Measurements from ENCODE around the gene AGPAT4.
"Not testable (repeated sequence)": the region's sequence is repeated elsewhere in the genome, so short reads cannot be mapped to it uniquely, and the experiment has no call there.

The AGPAT4 gene

GRCh38 chr6:161192636-161193411 lies 81.0 kb downstream of the AGPAT4 start:
- Mint-ChIP-seq H3K4me3 (no peak overlapping the region), H3K36me3 (no peaks in the 10 kb centered on the region), H3K9me3 (peaks cover 6% of the 10 kb centered on the region), H3K27ac (no peak overlapping the region), H3K4me1 (peaks cover 11% of the 10 kb centered on the region)
- ATAC-seq: no peak
- DNase-seq (ENCODE audit: low spot score in 2 of 2): no peak

- H3K27ac Mint-ChIP-seq: no peak overlapping the region
- no peaks in the 10 kb centered on the region for H3K36me3 Mint-ChIP-seq
- ATAC-seq (no peak), DNase-seq (ENCODE audit: low spot score in 2 of 2) (no peak)
- peaks cover 19% of the 10 kb centered on the region for H3K4me1 Mint-ChIP-seq
- peaks cover 6% of the 10 kb centered on the region for H3K9me3 Mint-ChIP-seq
- no peak overlapping the region for H3K4me3 Mint-ChIP-seq
Measured at GRCh38 chr6:161191671-161192070, 82.2 kb downstream of the AGPAT4 start.

DNA sequence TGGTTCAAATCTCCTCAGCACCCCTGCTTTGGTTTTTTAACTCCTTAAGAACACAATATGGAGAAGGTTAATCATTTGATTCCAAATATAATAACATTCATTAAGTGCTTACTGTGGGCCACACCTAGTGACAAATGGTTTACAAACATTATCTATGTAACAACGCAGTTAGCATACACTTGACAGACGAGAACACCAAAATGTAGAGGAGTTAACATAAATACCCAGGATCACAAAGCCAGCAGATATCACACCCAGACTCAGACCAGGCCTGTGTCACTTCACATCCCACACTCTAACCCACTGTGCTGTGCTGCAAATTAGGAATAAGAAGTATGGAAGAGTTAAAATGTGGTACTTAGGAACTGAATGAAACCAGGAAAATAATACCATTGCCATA lies 82.9 kb downstream of the AGPAT4 start:
- Mint-ChIP-seq H3K27ac (no peak overlapping the region), H3K36me3 (peaks cover 4% of the 10 kb centered on the region), H3K9me3 (peaks cover 6% of the 10 kb centered on the region), H3K4me3 (no peak overlapping the region), H3K4me1 (peaks cover 22% of the 10 kb centered on the region)
- ATAC-seq (no peak), DNase-seq (ENCODE audit: low spot score in 2 of 2) (no peak)

DNA sequence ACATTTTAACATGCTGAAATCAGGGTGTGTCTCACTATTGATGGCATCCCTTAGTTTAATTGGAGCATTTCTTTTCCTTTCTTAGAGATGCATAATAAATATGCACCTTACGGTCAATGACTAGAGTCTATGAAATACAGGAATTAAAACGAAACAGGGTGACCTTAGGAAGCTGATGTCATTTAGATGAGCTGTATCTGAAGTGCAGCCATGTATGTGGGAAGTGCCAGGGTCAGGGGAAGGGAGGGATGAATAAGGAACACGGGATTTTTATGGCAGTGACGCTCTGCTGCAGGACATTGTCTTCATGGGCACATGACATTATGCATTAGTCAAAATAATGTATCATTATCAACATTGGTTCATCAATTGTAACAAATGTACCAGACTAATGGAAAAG lies 84.0 kb downstream of the AGPAT4 start:
- Mint-ChIP-seq H3K4me3 (no peak overlapping the region), H3K27ac (no peak overlapping the region), H3K36me3 (peaks cover 4% of the 10 kb centered on the region), H3K4me1 (peaks cover 21% of the 10 kb centered on the region), H3K9me3 (peaks cover 6% of the 10 kb centered on the region)
- DNase-seq (ENCODE audit: low spot score in 2 of 2) (no peak), ATAC-seq (no peak)

GRCh38 chr6:161188547-161189465 lies 85.1 kb downstream of the AGPAT4 start:
- Mint-ChIP-seq H3K27ac (no peak overlapping the region), H3K4me3 (no peak overlapping the region), H3K4me1 (peaks cover 25% of the 10 kb centered on the region), H3K36me3 (peaks cover 4% of the 10 kb centered on the region), H3K9me3 (peaks cover 6% of the 10 kb centered on the region)
- ATAC-seq: no peak
- no peak for DNase-seq (ENCODE audit: low spot score in 2 of 2)

DNA sequence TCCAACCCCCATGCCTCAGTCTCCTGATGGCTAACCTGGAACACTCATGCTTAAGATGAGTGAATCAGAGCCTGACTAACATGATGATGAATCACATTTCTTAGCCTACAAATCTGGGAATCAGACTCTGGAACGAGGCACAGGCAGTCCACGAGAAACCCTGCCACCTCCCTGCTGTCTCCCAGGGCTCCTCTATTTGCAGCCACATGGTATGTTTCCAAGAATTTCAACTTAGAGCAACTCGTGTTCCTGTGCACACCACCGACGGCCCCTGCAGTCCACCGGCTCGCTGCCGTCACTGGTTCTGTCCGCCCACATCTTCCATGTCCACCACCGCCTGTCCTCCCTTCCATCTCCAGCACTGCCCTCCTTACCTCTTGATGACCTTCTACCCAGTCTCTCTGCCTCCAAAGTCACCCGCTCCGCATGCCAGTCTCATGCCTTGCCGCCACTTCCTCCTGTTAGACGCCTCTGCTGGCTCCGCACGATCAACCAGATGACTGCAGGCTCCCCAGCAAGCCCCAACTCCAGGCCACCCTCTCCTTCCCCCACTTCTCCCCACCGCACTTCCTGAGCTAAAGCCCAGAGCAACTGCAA lies 87.6 kb downstream of the AGPAT4 start:
- no peak for DNase-seq (ENCODE audit: low spot score in 2 of 2)
- H3K4me1 Mint-ChIP-seq: peaks cover 32% of the 10 kb centered on the region
- H3K4me3 Mint-ChIP-seq: no peak overlapping the region
- no peak for ATAC-seq
- H3K27ac Mint-ChIP-seq: peak overlapping the region; percentile 38
- no peaks in the 10 kb centered on the region for H3K9me3 Mint-ChIP-seq
- peaks cover 4% of the 10 kb centered on the region for H3K36me3 Mint-ChIP-seq

GRCh38 chr6:161181121-161181520 lies 92.7 kb downstream of the AGPAT4 start:
- Mint-ChIP-seq H3K4me3 (no peak overlapping the region), H3K36me3 (no peaks in the 10 kb centered on the region), H3K4me1 (peaks cover 14% of the 10 kb centered on the region), H3K9me3 (peaks cover 6% of the 10 kb centered on the region), H3K27ac (no peak overlapping the region)
- no peak for ATAC-seq
- DNase-seq (ENCODE audit: low spot score in 2 of 2): no peak

- H3K4me3 Mint-ChIP-seq; H3K4me1 Mint-ChIP-seq; H3K36me3 Mint-ChIP-seq; H3K27ac Mint-ChIP-seq; ATAC-seq; DNase-seq (ENCODE audit: low spot score in 2 of 2): not testable (repeated sequence)
- peaks cover 10% of the 10 kb centered on the region for H3K9me3 Mint-ChIP-seq
Measured at GRCh38 chr6:161178155-161178554, 95.7 kb downstream of the AGPAT4 start.

GRCh38 chr6:161176428-161176827 lies 97.4 kb downstream of the AGPAT4 start:
- not testable (repeated sequence) for H3K36me3 Mint-ChIP-seq; DNase-seq (ENCODE audit: low spot score in 2 of 2); H3K4me3 Mint-ChIP-seq; ATAC-seq; H3K4me1 Mint-ChIP-seq; H3K27ac Mint-ChIP-seq
- peaks cover 10% of the 10 kb centered on the region for H3K9me3 Mint-ChIP-seq

DNA sequence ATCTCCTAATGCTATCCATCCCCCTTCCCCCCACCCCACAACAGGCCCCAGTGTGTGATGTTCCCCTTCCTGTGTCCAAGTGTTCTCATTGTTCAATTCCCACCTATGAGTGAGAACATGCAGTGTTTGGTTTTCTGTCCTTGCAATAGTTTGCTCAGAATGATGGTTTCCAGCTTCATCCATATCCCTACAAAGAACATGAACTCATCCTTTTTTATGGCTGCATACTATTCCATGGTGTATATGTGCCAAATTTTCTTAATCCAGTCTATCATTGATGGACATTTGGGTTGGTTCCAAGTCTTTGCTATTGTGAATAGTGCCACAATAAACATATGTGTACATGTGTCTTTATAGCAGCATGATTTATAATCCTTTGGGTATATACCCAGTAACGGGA lies 101.1 kb downstream of the AGPAT4 start:
- DNase-seq (ENCODE audit: low spot score in 2 of 2); H3K36me3 Mint-ChIP-seq; H3K27ac Mint-ChIP-seq; H3K4me3 Mint-ChIP-seq; ATAC-seq: not testable (repeated sequence)
- Mint-ChIP-seq H3K9me3 (peaks cover 10% of the 10 kb centered on the region), H3K4me1 (peaks cover 14% of the 10 kb centered on the region)

- H3K4me1 Mint-ChIP-seq: peaks cover 14% of the 10 kb centered on the region
- no peaks in the 10 kb centered on the region for H3K36me3 Mint-ChIP-seq
- ATAC-seq (no peak), DNase-seq (ENCODE audit: low spot score in 2 of 2) (no peak)
- H3K4me3 Mint-ChIP-seq: no peak overlapping the region
- H3K27ac Mint-ChIP-seq: peak overlapping the region; percentile 67
- H3K9me3 Mint-ChIP-seq: peaks cover 4% of the 10 kb centered on the region
Measured at GRCh38 chr6:161171207-161171606, 102.7 kb downstream of the AGPAT4 start.

GRCh38 chr6:161169696-161170095 lies 104.2 kb downstream of the AGPAT4 start:
- Mint-ChIP-seq H3K9me3 (no peaks in the 10 kb centered on the region), H3K4me1 (peaks cover 14% of the 10 kb centered on the region), H3K27ac (no peak overlapping the region), H3K4me3 (no peak overlapping the region), H3K36me3 (no peaks in the 10 kb centered on the region)
- ATAC-seq (no peak), DNase-seq (ENCODE audit: low spot score in 2 of 2) (no peak)

- H3K9me3 Mint-ChIP-seq: no peaks in the 10 kb centered on the region
- H3K27ac Mint-ChIP-seq: peak overlapping the region; percentile 30
- H3K36me3 Mint-ChIP-seq: no peaks in the 10 kb centered on the region
- H3K4me3 Mint-ChIP-seq: no peak overlapping the region
- DNase-seq (ENCODE audit: low spot score in 2 of 2) (no peak), ATAC-seq (no peak)
- H3K4me1 Mint-ChIP-seq: peaks cover 14% of the 10 kb centered on the region
Measured at GRCh38 chr6:161169035-161169434, 104.8 kb downstream of the AGPAT4 start.

- no peaks in the 10 kb centered on the region for H3K9me3 Mint-ChIP-seq
- DNase-seq (ENCODE audit: low spot score in 2 of 2) (no peak), ATAC-seq (no peak)
- H3K4me1 Mint-ChIP-seq: peaks cover 14% of the 10 kb centered on the region
- H3K36me3 Mint-ChIP-seq: no peaks in the 10 kb centered on the region
- H3K27ac Mint-ChIP-seq: peak overlapping the region; percentile 30
- no peak overlapping the region for H3K4me3 Mint-ChIP-seq
Measured at GRCh38 chr6:161168281-161168891, 105.5 kb downstream of the AGPAT4 start.

DNA sequence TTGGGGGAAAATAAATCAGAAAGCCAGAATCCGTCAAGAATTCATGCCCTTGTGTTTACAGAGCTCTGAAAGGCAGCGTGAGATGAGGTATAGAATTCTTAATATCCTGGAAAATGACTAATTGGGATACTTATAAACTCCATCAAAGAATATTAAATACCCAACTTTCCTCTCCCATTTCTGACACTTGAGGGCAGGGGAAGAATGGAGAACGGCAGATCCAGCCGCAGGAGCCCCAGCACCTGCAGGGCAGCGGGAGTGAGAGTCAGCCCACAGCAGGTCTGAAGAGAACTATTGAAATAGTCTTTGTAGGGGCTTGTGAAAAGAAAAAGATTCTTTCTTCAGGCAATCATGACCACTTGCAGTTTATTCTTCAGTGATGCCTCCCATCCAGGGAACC lies 107.2 kb downstream of the AGPAT4 start:
- Mint-ChIP-seq H3K9me3 (no peaks in the 10 kb centered on the region), H3K4me3 (no peak overlapping the region), H3K4me1 (peaks cover 14% of the 10 kb centered on the region), H3K27ac (peak overlapping the region; percentile 61), H3K36me3 (no peaks in the 10 kb centered on the region)
- ATAC-seq (no peak), DNase-seq (ENCODE audit: low spot score in 2 of 2) (no peak)

Measured in stimulated activated effector memory CD8-positive, alpha-beta T cell treated with anti-CD3 and anti-CD28 coated beads, Interleukin-12 subunit alpha, Interleukin-12 subunit beta, amount 100 ng/mL, for 72 hours (primary cell).